NCI-H2107 treated with DMSO at 0.1 percent for 48 hours (cell line): Measurements from ENCODE around the gene TDRD10.
A peak's percentile ranks its signal among the peaks of the same experiment; 100 is the strongest.
"Not testable (repeated sequence)": the region's sequence is repeated elsewhere in the genome, so short reads cannot be mapped to it uniquely, and the experiment has no call there.

Source experiments
- DNase-seq: peaks from one replicate; lab custom pipeline; 2025; ENCODE audit not compliant: unreplicated experiment; lab: John Stamatoyannopoulos, UW

The TDRD10 gene

GRCh38 chr1:154478639-154479038 lies 23.4 kb upstream of the TDRD10 start:
- no peak for DNase-seq

- peak; percentile 80 for DNase-seq
These were observed 22.1 kb upstream of the TDRD10 start for GRCh38 chr1:154479764-154480421.

- no peak for DNase-seq
These were observed 21.0 kb upstream of the TDRD10 start for GRCh38 chr1:154481053-154481452.

GRCh38 chr1:154483941-154484803 lies 17.8 kb upstream of the TDRD10 start:
- DNase-seq = peak; percentile 36

GRCh38 chr1:154485106-154485505 lies 16.9 kb upstream of the TDRD10 start:
- no peak for DNase-seq

- DNase-seq = no peak
These were observed 16.0 kb upstream of the TDRD10 start for GRCh38 chr1:154485910-154486496.

- DNase-seq = not testable (repeated sequence)
These were observed 15.3 kb upstream of the TDRD10 start for GRCh38 chr1:154486756-154487155.

GRCh38 chr1:154488922-154489321 lies 13.1 kb upstream of the TDRD10 start:
- no peak for DNase-seq

- no peak for DNase-seq
These were observed 12.2 kb upstream of the TDRD10 start for GRCh38 chr1:154489695-154490274.

GRCh38 chr1:154490317-154490716 lies 11.7 kb upstream of the TDRD10 start:
- DNase-seq = no peak

- DNase-seq = no peak
These were observed 9.9 kb upstream of the TDRD10 start for GRCh38 chr1:154492115-154492514.

GRCh38 chr1:154493276-154493675 lies 8.7 kb upstream of the TDRD10 start:
- DNase-seq = no peak

GRCh38 chr1:154495496-154496273 lies 6.3 kb upstream of the TDRD10 start:
- no peak for DNase-seq

GRCh38 chr1:154496383-154496782 lies 5.6 kb upstream of the TDRD10 start:
- DNase-seq = no peak

- no peak for DNase-seq
These were observed 4.8 kb upstream of the TDRD10 start for GRCh38 chr1:154497026-154497806.

GRCh38 chr1:154499446-154499845 lies 2.6 kb upstream of the TDRD10 start:
- DNase-seq = no peak

- DNase-seq = no peak
These were observed 1.5 kb upstream of the TDRD10 start for GRCh38 chr1:154500533-154500932.

GRCh38 chr1:154501423-154502065 lies 475 bp upstream of the TDRD10 start:
- DNase-seq = no peak

GRCh38 chr1:154502744-154503115 lies 711 bp downstream of the TDRD10 start:
- no peak for DNase-seq

- no peak for DNase-seq
These were observed 1.9 kb downstream of the TDRD10 start for GRCh38 chr1:154503898-154504297.
